GM15510 (cell line): ENCODE measurements around the gene RNF123.

Experiments
- POLR2A ChIP-seq: IDR thresholded peaks from 3 replicates; pipeline ENCODE4 v1.6.1; 2011; ENCODE audit warnings: borderline replicate concordance; ENCODE audit not compliant: insufficient read length; ENCODE audit errors: extremely low read depth

The RNF123 gene

GRCh38 chr3:49713336-49714105 is 24.2 kb downstream of the RNF123 start:
- TF ChIP-seq POLR2A, result no peak

GRCh38 chr3:49714728-49715550 is 25.6 kb downstream of the RNF123 start:
- TF ChIP-seq POLR2A, result no peak

DNA sequence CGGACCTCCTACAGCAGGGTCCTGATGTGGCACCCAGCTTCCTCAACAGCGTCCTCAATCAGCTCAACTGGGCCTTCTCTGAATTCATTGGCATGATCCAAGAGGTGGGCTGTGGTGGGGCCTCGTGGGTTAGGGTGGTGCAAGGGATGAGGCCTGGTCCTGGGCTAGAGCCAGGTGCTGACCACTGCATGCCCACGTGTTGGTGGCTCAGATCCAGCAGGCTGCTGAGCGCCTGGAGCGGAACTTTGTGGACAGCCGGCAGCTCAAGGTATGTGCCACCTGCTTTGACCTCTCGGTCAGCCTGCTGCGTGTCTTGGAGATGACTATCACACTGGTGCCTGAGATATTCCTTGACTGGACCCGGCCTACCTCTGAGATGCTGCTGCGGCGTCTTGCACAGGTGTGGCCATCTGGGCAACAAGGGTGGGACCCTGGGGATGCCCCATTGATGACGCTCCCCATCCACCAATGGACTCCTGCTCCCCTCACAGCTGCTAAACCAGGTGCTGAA is 26.3 kb downstream of the RNF123 start:
- TF ChIP-seq POLR2A, result no peak

DNA sequence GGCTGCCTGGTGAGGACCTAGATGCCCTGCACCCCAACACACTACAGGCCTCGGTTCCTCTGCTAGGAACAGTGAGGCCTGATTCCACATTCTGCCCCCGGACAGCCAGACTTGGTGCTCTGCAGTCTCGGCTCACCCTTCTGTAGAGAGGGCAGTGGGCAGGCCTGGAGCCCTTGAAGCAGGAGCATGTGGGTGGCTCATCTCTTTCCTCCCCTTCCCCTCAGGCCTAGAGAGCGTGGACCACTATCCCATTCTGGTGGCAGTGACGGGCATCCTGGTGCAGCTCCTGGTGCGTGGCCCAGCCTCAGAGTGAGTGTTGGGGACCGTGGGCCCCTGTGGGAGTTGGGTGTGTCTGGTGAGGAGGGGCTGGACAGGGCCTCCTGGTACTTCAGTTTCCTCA is 26.8 kb downstream of the RNF123 start:
- TF ChIP-seq POLR2A, result no peak

DNA sequence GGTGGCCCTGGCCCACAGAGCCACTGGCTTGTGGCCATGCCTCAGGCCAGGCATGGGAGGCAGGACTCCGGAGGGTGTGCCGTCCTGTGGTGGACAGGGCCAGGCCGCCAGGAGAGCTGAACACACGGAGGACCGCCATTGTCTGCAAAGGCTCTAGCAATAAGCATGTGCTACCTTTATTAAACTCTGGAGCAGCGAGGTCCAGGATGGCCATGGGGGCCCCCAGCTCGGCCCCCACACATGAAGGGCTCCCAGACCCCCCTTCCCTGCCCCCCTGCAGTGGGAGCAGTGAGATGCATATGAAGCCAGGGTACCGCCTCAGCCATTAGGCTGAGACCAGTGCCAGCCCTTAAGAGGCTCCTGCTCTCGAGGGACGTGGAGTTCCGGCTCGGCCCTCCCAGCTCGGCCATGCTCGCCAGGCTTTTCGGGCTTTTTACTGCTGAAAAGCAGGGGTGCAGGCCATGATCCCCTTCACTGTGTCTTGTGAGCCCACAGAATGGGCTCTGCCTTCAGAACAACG is 27.4 kb downstream of the RNF123 start:
- no peak for TF ChIP-seq POLR2A

DNA sequence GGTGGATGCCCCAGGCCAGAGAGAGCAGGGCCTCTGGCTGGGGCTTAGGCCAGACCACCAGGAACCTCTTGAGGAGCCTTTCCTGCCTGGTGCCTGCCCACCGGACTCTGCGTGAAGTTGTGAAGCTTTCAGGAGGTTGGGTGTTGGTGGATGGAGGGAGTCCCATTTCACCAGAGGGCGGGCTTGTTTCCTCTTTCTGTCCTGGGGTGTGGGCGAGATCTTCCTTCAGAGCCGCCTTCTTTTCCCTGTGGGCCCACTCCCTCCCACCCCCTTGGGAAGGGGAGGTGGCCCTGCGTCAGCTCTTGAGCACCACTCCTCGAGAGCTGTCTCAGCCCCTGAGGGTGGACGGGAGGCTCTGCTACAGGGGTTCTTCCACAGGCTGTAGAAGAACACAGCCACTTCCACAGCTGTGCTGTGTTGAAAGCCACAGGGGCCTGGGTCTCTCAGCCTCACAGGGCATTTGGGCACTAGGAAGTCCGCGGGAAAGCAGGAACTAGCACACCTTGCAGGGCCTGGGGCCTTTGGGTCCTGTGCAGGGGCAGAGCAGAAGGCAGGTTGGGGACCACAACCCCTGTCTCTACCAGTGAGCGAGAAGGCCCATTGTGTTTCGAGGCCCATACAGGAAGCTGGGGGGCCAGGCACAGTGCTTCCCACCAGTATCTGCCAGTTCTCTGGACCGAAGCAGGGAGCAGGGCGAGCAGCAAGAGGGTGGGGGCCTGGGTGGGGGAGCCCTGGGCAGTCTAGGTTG is 28.0 kb downstream of the RNF123 start:
- no peak for TF ChIP-seq POLR2A

GRCh38 chr3:49717959-49718857 is 28.9 kb downstream of the RNF123 start:
- no peak for TF ChIP-seq POLR2A

DNA sequence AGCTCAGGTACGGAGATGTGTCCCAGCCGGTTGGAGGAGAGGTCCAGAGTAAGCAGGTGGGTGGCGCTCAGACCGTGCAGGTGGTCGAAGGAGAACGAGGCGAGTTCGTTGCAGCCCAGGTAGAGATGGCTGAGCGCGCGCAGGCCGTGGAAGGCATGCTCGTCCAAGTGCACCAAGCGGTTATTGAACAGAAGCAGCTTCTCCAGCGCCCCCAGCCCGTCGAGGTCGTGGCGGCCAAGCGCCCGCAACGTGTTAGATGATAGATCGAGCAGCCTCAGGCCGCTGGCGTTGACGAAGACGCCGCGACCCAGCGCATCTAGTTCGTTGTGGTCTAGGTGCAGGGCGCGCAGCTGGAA is 29.5 kb downstream of the RNF123 start:
- TF ChIP-seq POLR2A, result no peak

GRCh38 chr3:49719214-49719884 is 30.0 kb downstream of the RNF123 start, which contains the start of gene AMIGO3:
Gene AMIGO3 (minus strand): TSS chr3:49719684. CDS start chr3:49719465, 219 bp downstream.
- TF ChIP-seq POLR2A, result peak; percentile 76

DNA sequence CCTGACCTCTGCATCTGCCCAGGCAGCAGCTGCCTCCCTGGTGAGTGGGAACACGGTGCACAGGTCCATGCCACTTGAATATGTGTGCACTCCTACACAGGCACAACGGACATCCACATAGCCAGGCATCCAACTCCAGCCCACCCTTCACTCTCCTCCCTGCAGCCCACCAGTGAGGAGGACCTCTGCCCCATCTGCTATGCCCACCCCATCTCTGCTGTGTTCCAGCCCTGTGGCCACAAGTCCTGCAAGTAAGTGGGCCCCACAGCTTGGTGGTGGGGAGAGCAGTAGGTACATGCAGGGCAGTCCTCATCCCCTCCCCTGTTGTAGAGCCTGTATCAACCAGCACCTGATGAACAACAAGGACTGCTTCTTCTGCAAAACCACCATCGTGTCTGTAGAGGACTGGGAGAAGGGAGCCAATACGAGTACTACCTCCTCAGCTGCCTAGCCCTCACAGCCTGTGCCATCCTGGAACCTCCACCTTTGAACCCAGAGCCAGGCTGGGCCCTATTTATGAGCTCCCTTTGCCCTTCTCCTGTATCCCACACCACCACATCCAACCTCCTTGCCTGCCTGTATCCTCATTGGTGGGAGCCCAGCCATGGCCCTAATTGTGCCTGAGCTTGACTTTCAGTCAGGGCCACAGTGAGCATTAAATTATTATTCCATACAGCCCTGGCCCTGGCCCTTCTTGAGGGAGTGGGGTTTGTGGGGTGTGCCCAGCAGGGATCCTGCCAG is 31.7 kb downstream of the RNF123 start:
- TF ChIP-seq POLR2A, result peak; percentile 21

DNA sequence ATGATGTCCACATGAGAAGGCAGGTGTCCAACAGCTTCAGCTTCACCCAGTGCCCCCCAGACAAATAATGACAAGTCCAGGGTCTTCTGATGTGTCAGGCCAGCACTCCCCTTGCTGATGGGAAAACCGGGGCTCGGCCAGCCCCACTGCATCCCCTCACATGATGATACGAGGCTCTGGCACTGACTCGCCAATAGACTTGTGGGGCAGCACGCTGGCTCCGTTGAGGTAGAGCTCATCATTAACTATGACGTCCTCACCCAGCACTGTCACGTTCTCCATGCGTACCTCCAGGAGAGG is 32.2 kb downstream of the RNF123 start:
- TF ChIP-seq POLR2A, result no peak

DNA sequence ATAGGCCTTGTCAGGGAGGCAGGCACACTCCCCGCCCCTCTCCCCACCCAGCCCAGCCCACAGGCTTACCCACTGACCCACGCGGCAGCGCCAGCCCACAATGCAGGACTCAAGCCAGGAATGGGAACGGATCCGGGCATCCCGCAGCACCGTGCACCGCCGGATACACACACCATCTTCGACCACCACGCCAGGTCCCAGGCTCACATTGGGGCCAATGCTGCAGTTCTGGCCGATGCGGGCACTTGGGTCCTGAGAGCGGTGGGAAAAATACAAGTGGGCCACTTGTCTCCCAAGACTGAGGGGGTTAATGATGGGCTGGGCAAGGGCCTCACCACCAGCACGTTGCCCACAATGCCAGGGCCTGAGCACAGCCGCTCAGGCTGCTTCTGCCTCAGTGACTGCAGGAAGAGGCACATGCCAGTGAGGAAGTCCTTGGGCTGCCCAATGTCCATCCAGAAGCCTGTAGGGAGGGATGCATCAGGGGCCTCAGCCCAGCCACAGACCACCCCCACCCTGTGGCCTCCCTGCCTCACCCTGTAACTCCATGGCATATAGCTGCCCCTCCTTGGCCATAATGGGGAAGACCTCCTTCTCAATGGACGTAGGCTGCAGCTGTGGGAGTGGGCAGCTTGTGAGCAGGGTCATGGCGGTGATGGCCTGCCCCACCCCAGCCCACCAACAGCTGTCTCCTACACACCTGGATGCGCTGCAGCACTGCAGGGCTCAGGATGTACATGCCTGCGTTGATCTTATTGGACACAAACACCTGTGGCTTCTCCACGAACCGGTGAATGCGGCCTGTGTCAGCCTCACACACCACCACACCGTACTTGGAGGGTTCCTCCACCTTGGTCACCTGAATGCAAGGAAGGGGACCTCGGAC is 32.8 kb downstream of the RNF123 start:
- no peak for TF ChIP-seq POLR2A
